Measurements from ENCODE around the gene RELCH.

The RELCH gene

GRCh38 chr18:62250475-62250874, 63.4 kb downstream of the RELCH start:
- DNase-seq (ENCODE audit: low read depth) = no peak

GRCh38 chr18:62258093-62258492, 71.0 kb downstream of the RELCH start:
- DNase-seq (ENCODE audit: low read depth) = no peak

GRCh38 chr18:62258616-62259015, 71.6 kb downstream of the RELCH start:
- DNase-seq (ENCODE audit: low read depth) = no peak

GRCh38 chr18:62262061-62262460, 75.0 kb downstream of the RELCH start:
- DNase-seq (ENCODE audit: low read depth) = no peak

- no peak for DNase-seq (ENCODE audit: low read depth)
These were observed 77.9 kb downstream of the RELCH start for GRCh38 chr18:62264984-62265383.

GRCh38 chr18:62277045-62277444, 90.0 kb downstream of the RELCH start:
- DNase-seq (ENCODE audit: low read depth) = no peak

GRCh38 chr18:62279561-62279960, 92.5 kb downstream of the RELCH start:
- no peak for DNase-seq (ENCODE audit: low read depth)

GRCh38 chr18:62280058-62280457, 93.0 kb downstream of the RELCH start:
- no peak for DNase-seq (ENCODE audit: low read depth)

GRCh38 chr18:62280786-62281185, 93.7 kb downstream of the RELCH start:
- DNase-seq (ENCODE audit: low read depth) = no peak

GRCh38 chr18:62281684-62282083, 94.6 kb downstream of the RELCH start:
- no peak for DNase-seq (ENCODE audit: low read depth)

GRCh38 chr18:62282188-62282629, 95.2 kb downstream of the RELCH start:
- DNase-seq (ENCODE audit: low read depth) = no peak

- DNase-seq (ENCODE audit: low read depth) = no peak
These were observed 97.6 kb downstream of the RELCH start for GRCh38 chr18:62284637-62285036.

- DNase-seq (ENCODE audit: low read depth) = no peak
These were observed 98.2 kb downstream of the RELCH start for GRCh38 chr18:62285281-62285680.

GRCh38 chr18:62287781-62288664, 101.0 kb downstream of the RELCH start:
- no peak for DNase-seq (ENCODE audit: low read depth)

GRCh38 chr18:62288665-62289008, 101.6 kb downstream of the RELCH start:
- no peak for DNase-seq (ENCODE audit: low read depth)

GRCh38 chr18:62289047-62289446, 102.0 kb downstream of the RELCH start:
- DNase-seq (ENCODE audit: low read depth) = no peak

- DNase-seq (ENCODE audit: low read depth) = no peak
These were observed 107.0 kb downstream of the RELCH start for GRCh38 chr18:62294073-62294472.

GRCh38 chr18:62300359-62300963, 113.4 kb downstream of the RELCH start:
- DNase-seq (ENCODE audit: low read depth) = no peak

GRCh38 chr18:62301322-62301721, 114.3 kb downstream of the RELCH start:
- DNase-seq (ENCODE audit: low read depth) = no peak

- DNase-seq (ENCODE audit: low read depth) = no peak
These were observed 125.8 kb downstream of the RELCH start for GRCh38 chr18:62312851-62313250.

- no peak for DNase-seq (ENCODE audit: low read depth)
These were observed 131.4 kb downstream of the RELCH start for GRCh38 chr18:62318228-62319180.

GRCh38 chr18:62321201-62321600, 134.1 kb downstream of the RELCH start:
- no peak for DNase-seq (ENCODE audit: low read depth)

Measured in stimulated activated CD8-positive, alpha-beta memory T cell treated with anti-CD3 and anti-CD28 coated beads, Interleukin-7, amount 100 ng/mL, for 24 hours (primary cell).